OCI-LY7 (cell line): ENCODE results near the gene SIVA1. TPM values are rescaled to one million over a fixed set of nuclear protein-coding genes. Genes with fewer than 3 reads are reported as not detected.

Experiments used
- BruUV-seq: library from RNA; stranded (reverse); fragments of 400-500 nt; replicated peaks from 2 replicates; lab custom pipeline; 2021; lab: Mats Ljungman, UMichigan
- CTCF ChIA-PET: fragments of 300-600 bp; sonication (Branson Sonifier 250); formaldehyde crosslinking; loops from one replicate; lab custom pipeline; 2022; ENCODE audit warnings: antibody characterized with exemption; ENCODE audit not compliant: unreplicated experiment; lab: Charles Lee
- POLR2A ChIA-PET: fragments of 300-600 bp; sonication (Branson Sonifier 250); formaldehyde crosslinking; loops from one replicate; lab custom pipeline; 2022; ENCODE audit warnings: antibody characterized with exemption; lab: Charles Lee
- DNase-seq: peaks from one replicate; pipeline ENCODE4 v3.0.0-alpha.2; 2015; ENCODE audit warnings: low spot score
- H2AFZ ChIP-seq: fragments of 200-600 bp; sonication (generic), shearing (Covaris generic); 2 replicates; pipeline ENCODE4 v1.6.1; 2014; ENCODE audit warnings: mild to moderate bottlenecking, antibody characterized with exemption, low read length, moderate library complexity
- H3K27ac ChIP-seq: fragments of 200-600 bp; sonication (generic); 2 replicates; pipeline ENCODE4 v1.5.1; 2014; ENCODE audit warnings: mixed run types, low read depth, mild to moderate bottlenecking, moderate library complexity, low read length, inconsistent platforms; ENCODE audit not compliant: poor library complexity, severe bottlenecking
- H3K36me3 ChIP-seq: fragments of 200-600 bp; sonication (generic); 2 replicates; pipeline ENCODE4 v1.6.1; 2014; ENCODE audit warnings: mild to moderate bottlenecking, antibody characterized with exemption, low read length, moderate library complexity, mixed read lengths; ENCODE audit not compliant: insufficient read depth
- H3K4me1 ChIP-seq: fragments of 200-600 bp; sonication (generic); 2 replicates; pipeline ENCODE4 v1.5.1; 2014; ENCODE audit warnings: mild to moderate bottlenecking, low read length; ENCODE audit not compliant: insufficient read depth, poor library complexity, severe bottlenecking
- H3K4me2 ChIP-seq: fragments of 200-600 bp; sonication (generic); 2 replicates; pipeline ENCODE4 v1.6.1; 2014; ENCODE audit warnings: mild to moderate bottlenecking, low read length
- H3K4me3 ChIP-seq: fragments of 200-600 bp; sonication (generic); 2 replicates; pipeline ENCODE4 v1.5.1; 2014; ENCODE audit warnings: mild to moderate bottlenecking, low read depth, low read length; ENCODE audit not compliant: poor library complexity, severe bottlenecking
- H3K79me2 ChIP-seq: fragments of 200-600 bp; sonication (generic); 2 replicates; pipeline ENCODE4 v1.6.1; 2016; ENCODE audit warnings: low read depth, mild to moderate bottlenecking, low read length, moderate library complexity, mixed read lengths; ENCODE audit not compliant: insufficient read depth
- H3K9me2 ChIP-seq: fragments of 200-600 bp; sonication (generic); 2 replicates; pipeline ENCODE4 v1.6.1; 2016; ENCODE audit warnings: mild to moderate bottlenecking, low read length, mixed read lengths; ENCODE audit not compliant: insufficient read depth
- H3K9me3 ChIP-seq: fragments of 200-600 bp; sonication (generic); 2 replicates; pipeline ENCODE4 v1.6.1; 2014; ENCODE audit warnings: mild to moderate bottlenecking, mixed run types, low read length, mixed read lengths
- H4K20me1 ChIP-seq: fragments of 200-600 bp; sonication (generic); 2 replicates; pipeline ENCODE4 v1.6.1; 2014; ENCODE audit warnings: mild to moderate bottlenecking, antibody characterized with exemption, low read length, moderate library complexity, mixed read lengths; ENCODE audit not compliant: insufficient read depth
- CTCF ChIP-seq: fragments of 200-600 bp; sonication (generic); conservative IDR thresholded peaks from 2 replicates; pipeline ENCODE4 v1.5.1; 2014; ENCODE audit warnings: mild to moderate bottlenecking, antibody characterized with exemption, low read length, moderate library complexity, mixed read lengths
- EZH2phosphoT487 ChIP-seq: fragments of 200-600 bp; sonication (generic); IDR thresholded peaks from 2 replicates; pipeline ENCODE4 v1.6.1; 2018; ENCODE audit warnings: low read depth, borderline replicate concordance, mild to moderate bottlenecking, mixed run types, antibody characterized with exemption, low read length, moderate library complexity, mixed read lengths
- intact Hi-C: fragments of 100-400 bp; cut with micrococcal nuclease; formaldehyde crosslinking; loops from one replicate; pipeline ENCODE4 v1.10.0; 2022; ENCODE audit not compliant: unreplicated experiment
- total RNA-seq, 2 experiments: library from RNA; depleted of rRNA in 1 of 2; stranded (reverse); fragments of >200 nt in 1 of 2; shearing (Covaris generic) in 1 of 2; gene quantifications; 2 replicates each; pipeline ENCODE4 v1.2.3, GENCODE V29; 2014 to 2022

The SIVA1 gene
- total RNA-seq, 2 experiments from 2014 or later = 111 to 244 TPM

- BruUV-seq = no TSS peak
- no peak overlapping the region for H2AFZ ChIP-seq
- DNase-seq = no peak
- CTCF ChIA-PET = interaction anchor here (0.5 kb wide), 1 partner anchor 84 kb away, joined by 31 read pairs; no protein-coding TSS in a partner anchor
- intact Hi-C loops = no loop called here
- no peak overlapping the region for H3K27ac ChIP-seq
- no peaks in the 10 kb centered on the region for H3K9me3 ChIP-seq
- H3K4me1 ChIP-seq = peaks cover 21% of the 10 kb centered on the region
- POLR2A ChIA-PET = no interaction called here
- H3K36me3 ChIP-seq = peaks cover 7% of the 10 kb centered on the region; the same call in 1 of the 2 replicates
- no peak overlapping the region for H3K4me3 ChIP-seq
- TF ChIP-seq CTCF = no peak
- TF ChIP-seq EZH2phosphoT487 = no peak
- no peaks in the 10 kb centered on the region for H3K9me2 ChIP-seq
- no peak overlapping the region for H3K4me2 ChIP-seq
- no peaks in the 10 kb centered on the region for H3K79me2 ChIP-seq
- peaks cover 11% of the 10 kb centered on the region; the same call in 1 of the 2 replicates for H4K20me1 ChIP-seq
Measured at GRCh38 chr14:104792101-104792884, 39.3 kb downstream of the SIVA1 start.

DNA sequence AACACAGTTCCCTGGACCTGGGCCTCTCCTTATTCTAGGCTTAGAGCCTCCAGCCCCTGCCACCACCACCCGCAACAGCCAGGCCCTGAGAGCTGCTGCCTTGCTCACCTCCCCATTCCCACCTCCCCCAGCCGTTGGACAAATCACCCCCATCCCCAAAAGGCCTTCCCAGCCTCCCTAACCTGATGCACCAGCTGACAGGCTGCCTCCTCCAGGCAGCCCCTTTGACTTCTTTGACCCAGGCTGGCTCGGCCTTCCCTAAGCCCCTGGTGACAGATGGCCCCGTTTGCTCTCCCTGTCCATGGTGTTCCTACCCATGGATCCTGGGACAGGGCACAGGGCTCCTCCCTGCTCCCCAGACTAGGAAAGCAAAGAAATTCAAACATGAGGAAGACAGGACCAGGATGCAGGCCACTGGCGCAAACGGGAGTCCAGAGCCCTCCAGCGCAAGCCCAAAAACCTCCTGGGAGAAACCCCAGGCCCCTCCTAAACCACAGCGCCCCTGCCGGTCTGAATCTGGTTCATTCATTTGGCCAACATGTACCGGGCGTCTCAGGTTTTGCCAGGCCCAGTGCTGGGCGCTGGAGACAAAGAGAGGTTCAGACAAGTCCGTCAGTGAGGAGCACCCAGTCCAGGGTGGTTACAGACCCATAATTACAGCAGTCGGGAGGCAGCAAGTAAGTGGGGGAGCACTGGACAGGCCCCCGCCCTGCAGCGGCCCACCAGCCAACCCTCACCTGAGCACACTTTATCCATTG is 40.2 kb downstream of the SIVA1 start:
- intact Hi-C loops = no loop called here
- BruUV-seq = no TSS peak
- DNase-seq = no peak
- H4K20me1 ChIP-seq = peaks cover 9% of the 10 kb centered on the region; the same call in 1 of the 2 replicates
- no peaks in the 10 kb centered on the region for H3K79me2 ChIP-seq
- H3K4me1 ChIP-seq = peaks cover 21% of the 10 kb centered on the region
- POLR2A ChIA-PET = no interaction called here
- TF ChIP-seq CTCF = no peak
- TF ChIP-seq EZH2phosphoT487 = no peak
- no peak overlapping the region for H3K4me3 ChIP-seq
- CTCF ChIA-PET = no interaction called here
- no peak overlapping the region for H2AFZ ChIP-seq
- H3K27ac ChIP-seq = no peak overlapping the region
- no peaks in the 10 kb centered on the region for H3K9me3 ChIP-seq
- peak overlapping the region; percentile 100; the same call in 1 of the 2 replicates for H3K4me2 ChIP-seq
- H3K36me3 ChIP-seq = peaks cover 4% of the 10 kb centered on the region; the same call in 1 of the 2 replicates
- no peaks in the 10 kb centered on the region for H3K9me2 ChIP-seq
